Measurements from ENCODE around the gene TEX9.

GRCh38 chr15:56425276-56425675 is 60.0 kb downstream of the TEX9 start:
- TF ChIP-seq CTCF (IDR thresholded peaks at IDR 0.05): no peak
- no peak for TF ChIP-seq POLR2AphosphoS5 (IDR thresholded peaks at IDR 0.05)
- no peak for TF ChIP-seq POLR2A (IDR thresholded peaks at IDR 0.05; ENCODE audit: low read depth)
- TF ChIP-seq EP300 (IDR thresholded peaks at IDR 0.05): no peak

All from esophagus muscularis mucosa (tissue), 4 donors.